Heart right ventricle (tissue), 16 donors: Measurements from ENCODE around the gene PPP6R3. TPM values are rescaled to one million over a fixed set of nuclear protein-coding genes. Genes with fewer than 3 reads are reported as not detected.
A peak's percentile ranks its signal among the peaks of the same experiment; 100 is the strongest.

Experiments used
- ATAC-seq, 8 donors: fragments of 200-7000 bp; cut with Tn5 transposase; one replicate each; pipeline ENCODE4 v1.9.1; 2020; ENCODE audit warnings: mild to moderate bottlenecking in 8 of 8, moderate library complexity in 8 of 8, moderate number of reproducible peaks in 1 of 8
- DNase-seq, 2 donors: peaks; one replicate each; pipeline ENCODE4 v3.0.0-alpha.2; 2020
- H3K27ac ChIP-seq, 10 donors: fragments of 200-600 bp; sonication (generic) in 2 of 10; one replicate each; pipeline versions ENCODE4 v1.5.0 to v1.8.0; 2020 to 2022; ENCODE audit warnings: mild to moderate bottlenecking in 3 of 10
- H3K27me3 ChIP-seq, 7 donors: fragments of 200-600 bp; one replicate each; pipeline ENCODE4 v1.8.0; 2021 to 2022; ENCODE audit warnings: mild to moderate bottlenecking in 2 of 7
- H3K36me3 ChIP-seq, 9 donors: fragments of 200-600 bp; sonication (generic) in 1 of 9; one replicate each; pipeline versions ENCODE4 v1.5.0 to v1.8.0; 2020 to 2022; ENCODE audit warnings: mild to moderate bottlenecking in 2 of 9
- H3K4me1 ChIP-seq, 9 donors: fragments of 200-600 bp; sonication (generic) in 1 of 9; one replicate each; pipeline versions ENCODE4 v1.5.0 to v1.8.0; 2020 to 2022; ENCODE audit warnings: mild to moderate bottlenecking in 4 of 9
- H3K4me3 ChIP-seq, 10 donors: fragments of 200-600 bp; sonication (generic) in 2 of 10; one replicate each; pipeline versions ENCODE4 v1.5.0 to v1.8.0; 2020 to 2022; ENCODE audit warnings: mild to moderate bottlenecking in 7 of 10, moderate library complexity in 2 of 10
- H3K9me3 ChIP-seq, 11 donors: fragments of 200-600 bp in 10 of 11; sonication (generic) in 2 of 11; one replicate each; pipeline versions ENCODE4 v1.5.0 to v1.8.0; 2013 to 2022; ENCODE audit warnings: mild to moderate bottlenecking in 2 of 11, control low read depth in 1 of 11, moderate library complexity in 1 of 11
- WGBS, 2 donors: extraction: QIAGEN DNeasy Blood & Tissue Kit; methylation state at CpG; one replicate each; pipeline ENCODE4 v1.1.7; 2013; ENCODE audit warnings: inconsistent platforms in 1 of 2; 5-methylcytosine and 5-hydroxymethylcytosine counted together
- intact Hi-C, 10 donors: fragments of 100-400 bp; cut with DNase I; formaldehyde crosslinking; loops; one replicate each; pipeline versions ENCODE4 v1.11.1 to v1.14.2; 2022
- polyA plus RNA-seq, 2 donors: library from polyadenylated mRNA; stranded (reverse); fragments of 200-250 nt; gene quantifications; one replicate each; pipeline ENCODE4 v1.2.3, GENCODE V29; 2013
- total RNA-seq, 10 donors: library from RNA; stranded (reverse); fragmentation: NEBNext Ultra II Directional in 3 of 10; extraction: Animal tissue kit (Norgen Biotek cat#: 25700) in 3 of 10; gene quantifications; one replicate each; pipeline versions ENCODE4 v1.2.1 to v1.2.4, GENCODE V29; 2021 to 2023
- TF ChIP-seq, protein P1 (sequence below), 9 donors: fragments of 200-600 bp; sonication (generic) in 2 of 9; IDR thresholded peaks; one replicate each; pipeline versions ENCODE4 v1.5.0 to v1.8.0; 2021 to 2022; ENCODE audit warnings: antibody characterized with exemption in 9 of 9, mild to moderate bottlenecking in 5 of 9, moderate library complexity in 1 of 9
- donor health status: Arrhythmogenic right ventricular cardiomyopathy.
- donor health status: ischemic (EF 13 %, LVEDD 7.1; RV severe dilation, severe dysfunction).
- donor health status: healthy with polysubstance abuse.
- donor health status: DM: no; HTN: yes; CAD: no.
- donor health status: DM: no; HTN: no; CAD: no.
- donor health status: ischemic (EF 25% LVEDD 6.9; RV normal size, moderate dysfunction).
- donor health status: ischemic (EF 25% LVEDD 5.7; RV mildly dilated, moderate dysfunction).
- donor health status: healthy.
- donor health status: DM: yes; HTN: yes; CAD: no.
- donor health status: Ischemic cardiomyopathy.
- donor health status: ischemic (EF 35%, LVEDD 5.7; RV mildly dilated, moderate dysfunction).
- donor health status: nonischemic (EF 11% LVEDD 7.7; RV severe dilation, severe dysfunction).
- donor health status: DM: yes; HTN: yes; CAD: no.
- donor health status: PGD.
- donor health status: ischemic (EF 29% LVEDD 5.4; RV normal size, mild dysfunction).
- donor health status: nonischemic (EF 23%, LVEDD 6.1; RV moderate dilation, normal function).

PPP6R3 gene
- total and polyA plus RNA-seq, 12 donors, result 18.4 to 98.1 (median 80.8) TPM

DNA sequence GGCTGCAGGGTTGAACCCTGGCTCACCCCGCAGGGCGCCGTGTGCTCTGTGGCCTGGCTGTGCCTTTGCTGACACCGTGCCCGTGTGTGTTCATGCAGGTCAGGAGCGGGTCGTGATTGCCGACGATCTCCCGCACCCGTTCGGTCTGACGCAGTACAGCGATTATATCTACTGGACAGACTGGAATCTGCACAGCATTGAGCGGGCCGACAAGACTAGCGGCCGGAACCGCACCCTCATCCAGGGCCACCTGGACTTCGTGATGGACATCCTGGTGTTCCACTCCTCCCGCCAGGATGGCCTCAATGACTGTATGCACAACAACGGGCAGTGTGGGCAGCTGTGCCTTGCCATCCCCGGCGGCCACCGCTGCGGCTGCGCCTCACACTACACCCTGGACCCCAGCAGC is 47.0 kb upstream of the PPP6R3 start:
- H3K4me3 ChIP-seq, result no peak overlapping the region
- H3K4me1 ChIP-seq, result peaks cover 0 to 28% (median 16%) of the 10 kb centered on the region in 9 donors
- intact Hi-C loops, result no loop called here
- no peaks in the 10 kb centered on the region for H3K27me3 ChIP-seq
- H3K27ac ChIP-seq, result peak overlapping the region in 8 of 10 donors; percentile 7 to 65 (median 36)
- DNase-seq (no peak), ATAC-seq (peak in 4 of 8 donors; percentile 5 to 37 (median 14))
- WGBS, 2 donors, result 89 to 90% methylated on average over 27 of the region's 27 CpGs
- no peaks in the 10 kb centered on the region for H3K9me3 ChIP-seq
- TF ChIP-seq, protein P1, sequence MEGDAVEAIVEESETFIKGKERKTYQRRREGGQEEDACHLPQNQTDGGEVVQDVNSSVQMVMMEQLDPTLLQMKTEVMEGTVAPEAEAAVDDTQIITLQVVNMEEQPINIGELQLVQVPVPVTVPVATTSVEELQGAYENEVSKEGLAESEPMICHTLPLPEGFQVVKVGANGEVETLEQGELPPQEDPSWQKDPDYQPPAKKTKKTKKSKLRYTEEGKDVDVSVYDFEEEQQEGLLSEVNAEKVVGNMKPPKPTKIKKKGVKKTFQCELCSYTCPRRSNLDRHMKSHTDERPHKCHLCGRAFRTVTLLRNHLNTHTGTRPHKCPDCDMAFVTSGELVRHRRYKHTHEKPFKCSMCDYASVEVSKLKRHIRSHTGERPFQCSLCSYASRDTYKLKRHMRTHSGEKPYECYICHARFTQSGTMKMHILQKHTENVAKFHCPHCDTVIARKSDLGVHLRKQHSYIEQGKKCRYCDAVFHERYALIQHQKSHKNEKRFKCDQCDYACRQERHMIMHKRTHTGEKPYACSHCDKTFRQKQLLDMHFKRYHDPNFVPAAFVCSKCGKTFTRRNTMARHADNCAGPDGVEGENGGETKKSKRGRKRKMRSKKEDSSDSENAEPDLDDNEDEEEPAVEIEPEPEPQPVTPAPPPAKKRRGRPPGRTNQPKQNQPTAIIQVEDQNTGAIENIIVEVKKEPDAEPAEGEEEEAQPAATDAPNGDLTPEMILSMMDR (IDR thresholded peaks at IDR 0.05), result no peak
- peaks cover 0 to 91% (median 46%) of the 10 kb centered on the region in 9 donors for H3K36me3 ChIP-seq

- H3K4me3 ChIP-seq, result no peak overlapping the region
- peaks cover 0 to 28% (median 16%) of the 10 kb centered on the region in 9 donors for H3K4me1 ChIP-seq
- ATAC-seq (peak in 1 of 8 donors; percentile 25), DNase-seq (no peak)
- peak overlapping the region in 1 of 10 donors; percentile 48 for H3K27ac ChIP-seq
- TF ChIP-seq, protein P1 (IDR thresholded peaks at IDR 0.05), result no peak
- peaks cover 0 to 96% (median 44%) of the 10 kb centered on the region in 9 donors for H3K36me3 ChIP-seq
- intact Hi-C loops, result no loop called here
- WGBS, 2 donors, result 79 to 82% methylated on average over 19 of the region's 19 CpGs
- no peaks in the 10 kb centered on the region for H3K27me3 ChIP-seq
- H3K9me3 ChIP-seq, result no peaks in the 10 kb centered on the region
Measured at GRCh38 chr11:68414496-68415221, 45.9 kb upstream of the PPP6R3 start.

GRCh38 chr11:68416070-68416578 is 44.4 kb upstream of the PPP6R3 start:
- no peaks in the 10 kb centered on the region for H3K27me3 ChIP-seq
- no peak overlapping the region for H3K4me3 ChIP-seq
- DNase-seq (no peak), ATAC-seq (no peak)
- H3K27ac ChIP-seq, result no peak overlapping the region
- TF ChIP-seq, protein P1 (IDR thresholded peaks at IDR 0.05), result no peak
- peaks cover 0 to 95% (median 32%) of the 10 kb centered on the region in 9 donors for H3K36me3 ChIP-seq
- no peaks in the 10 kb centered on the region for H3K9me3 ChIP-seq
- peaks cover 0 to 27% (median 11%) of the 10 kb centered on the region in 9 donors for H3K4me1 ChIP-seq
- WGBS, 2 donors, result 92% methylated on average over 22 of the region's 22 CpGs
- intact Hi-C loops, result no loop called here

DNA sequence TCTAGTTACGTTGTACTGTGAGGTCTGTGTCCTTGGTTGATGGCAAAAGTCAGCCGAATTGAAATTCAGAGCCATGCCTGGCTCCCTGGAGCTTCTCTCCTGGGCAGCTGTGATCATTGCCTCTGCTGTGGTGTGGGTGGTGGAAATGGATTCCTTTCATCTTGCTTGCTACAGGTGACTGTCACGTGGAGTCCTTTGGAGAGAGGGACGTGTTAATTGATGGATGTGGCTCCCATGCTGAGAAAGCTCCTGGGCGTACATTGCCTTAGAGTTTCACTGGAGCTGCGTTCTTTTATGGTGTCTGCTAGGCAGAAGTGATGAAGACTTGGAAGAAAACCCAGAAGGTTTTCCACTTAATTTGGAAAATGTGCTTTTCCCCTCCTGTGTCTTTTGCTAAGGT is 41.9 kb upstream of the PPP6R3 start:
- TF ChIP-seq, protein P1 (IDR thresholded peaks at IDR 0.05), result no peak
- intact Hi-C loops, result no loop called here
- no peaks in the 10 kb centered on the region for H3K9me3 ChIP-seq
- H3K36me3 ChIP-seq, result peaks cover 0 to 80% (median 18%) of the 10 kb centered on the region in 9 donors
- DNase-seq, result no peak
- 70 to 77% methylated on average over 6 of the region's 6 CpGs for WGBS, 2 donors
- H3K27ac ChIP-seq, result no peak overlapping the region
- H3K4me3 ChIP-seq, result no peak overlapping the region
- no peaks in the 10 kb centered on the region for H3K27me3 ChIP-seq
- peaks cover 0 to 14% (median 8%) of the 10 kb centered on the region in 9 donors for H3K4me1 ChIP-seq
- no peak for ATAC-seq
